Vagina (tissue), 2 donors: ENCODE results near the gene CDC45. TPM values are rescaled to one million over a fixed set of nuclear protein-coding genes. Genes with fewer than 3 reads are reported as not detected.

Experiments
- DNase-seq, 2 donors: peaks; one replicate each; pipeline ENCODE4 v3.0.0-alpha.2; 2017; ENCODE audit errors: extremely low spot score in 2 of 2
- H3K27ac ChIP-seq: fragments of 200-600 bp; sonication (generic); one replicate; pipeline ENCODE4 v1.5.1; 2019
- H3K27me3 ChIP-seq: fragments of 200-600 bp; sonication (generic); one replicate; pipeline ENCODE4 v1.5.1; 2019
- H3K36me3 ChIP-seq, 2 donors: fragments of 200-600 bp; sonication (generic); one replicate each; pipeline ENCODE4 v1.5.1; 2017 to 2019
- H3K4me1 ChIP-seq: fragments of 200-600 bp; sonication (generic); one replicate; pipeline ENCODE4 v1.5.1; 2019
- H3K4me3 ChIP-seq, 2 donors: fragments of 200-600 bp; sonication (generic); 1 replicate in 1 of 2; 2 replicates in 1 of 2; pipeline ENCODE4 v1.5.1; 2016 to 2019
- H3K9me3 ChIP-seq: fragments of 200-600 bp; sonication (generic); one replicate; pipeline ENCODE4 v1.5.1; 2019
- POLR2A ChIP-seq, 2 donors: fragments of 450-650 bp; IDR thresholded peaks; one replicate each; pipeline ENCODE4 v1.6.1; 2017; ENCODE audit warnings: antibody characterized with exemption in 2 of 2, mild to moderate bottlenecking in 2 of 2, moderate library complexity in 2 of 2
- POLR2AphosphoS5 ChIP-seq, 2 donors: sonication (generic); formaldehyde crosslinking; IDR thresholded peaks; one replicate each; pipeline ENCODE4 v1.9.0; 2017; ENCODE audit warnings: antibody characterized with exemption in 2 of 2, mild to moderate bottlenecking in 2 of 2, low read depth in 1 of 2; ENCODE audit not compliant: insufficient read depth in 1 of 2
- intact Hi-C: fragments of 100-400 bp; cut with DNase I; formaldehyde crosslinking; loops from one replicate; pipeline ENCODE4 v1.15.1; 2023
- total RNA-seq: library from RNA; depleted of rRNA; stranded (reverse); fragments of >200 nt; gene quantifications from one replicate; pipeline ENCODE4 v1.2.3, GENCODE V29; 2016
- TF ChIP-seq, protein P1 (sequence below), 3 experiments: fragments of 450-650 bp in 2 of 3; fragments of 200-600 bp in 1 of 3; sonication (generic) in 1 of 3; IDR thresholded peaks; one replicate each; pipeline ENCODE4 v1.5.1; 2017 to 2019; ENCODE audit warnings: antibody characterized with exemption in 3 of 3, mild to moderate bottlenecking in 2 of 3, moderate library complexity in 2 of 3

Gene CDC45
- total RNA-seq, 1 donor from 2014 or later, result 0.74 TPM

DNA sequence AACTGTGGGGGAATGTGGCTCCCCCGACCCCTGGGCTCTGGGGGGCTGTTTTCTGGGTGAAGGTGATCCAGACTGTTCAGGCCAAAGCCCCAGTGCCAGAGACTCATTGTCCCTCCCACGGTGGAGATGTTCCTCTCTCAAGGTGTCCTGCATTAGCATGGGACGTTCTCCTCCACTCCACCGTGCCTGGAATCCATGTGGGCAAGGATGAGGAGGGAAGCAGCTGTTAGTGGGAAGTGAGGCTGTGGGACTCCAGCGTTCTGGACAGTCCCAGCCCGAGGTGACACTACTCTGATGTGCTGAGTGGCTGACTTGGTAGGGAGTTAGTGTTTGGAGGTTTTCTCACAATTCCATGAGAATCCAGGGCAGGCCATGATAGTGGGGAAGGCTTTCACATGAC is 75.9 kb downstream of the CDC45 start:
- no peaks in the 10 kb centered on the region for H3K4me1 ChIP-seq
- no peaks in the 10 kb centered on the region for H3K9me3 ChIP-seq
- H3K27ac ChIP-seq, result no peak overlapping the region
- no peaks in the 10 kb centered on the region for H3K27me3 ChIP-seq
- intact Hi-C loops, result no loop called here
- no peak for TF ChIP-seq POLR2AphosphoS5 (IDR thresholded peaks at IDR 0.05; ENCODE audit: insufficient read depth in 1 of 2, low read depth in 1 of 2)
- TF ChIP-seq POLR2A (IDR thresholded peaks at IDR 0.05), result no peak
- TF ChIP-seq, protein P1, sequence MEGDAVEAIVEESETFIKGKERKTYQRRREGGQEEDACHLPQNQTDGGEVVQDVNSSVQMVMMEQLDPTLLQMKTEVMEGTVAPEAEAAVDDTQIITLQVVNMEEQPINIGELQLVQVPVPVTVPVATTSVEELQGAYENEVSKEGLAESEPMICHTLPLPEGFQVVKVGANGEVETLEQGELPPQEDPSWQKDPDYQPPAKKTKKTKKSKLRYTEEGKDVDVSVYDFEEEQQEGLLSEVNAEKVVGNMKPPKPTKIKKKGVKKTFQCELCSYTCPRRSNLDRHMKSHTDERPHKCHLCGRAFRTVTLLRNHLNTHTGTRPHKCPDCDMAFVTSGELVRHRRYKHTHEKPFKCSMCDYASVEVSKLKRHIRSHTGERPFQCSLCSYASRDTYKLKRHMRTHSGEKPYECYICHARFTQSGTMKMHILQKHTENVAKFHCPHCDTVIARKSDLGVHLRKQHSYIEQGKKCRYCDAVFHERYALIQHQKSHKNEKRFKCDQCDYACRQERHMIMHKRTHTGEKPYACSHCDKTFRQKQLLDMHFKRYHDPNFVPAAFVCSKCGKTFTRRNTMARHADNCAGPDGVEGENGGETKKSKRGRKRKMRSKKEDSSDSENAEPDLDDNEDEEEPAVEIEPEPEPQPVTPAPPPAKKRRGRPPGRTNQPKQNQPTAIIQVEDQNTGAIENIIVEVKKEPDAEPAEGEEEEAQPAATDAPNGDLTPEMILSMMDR (IDR thresholded peaks at IDR 0.05), result no peak
- no peaks in the 10 kb centered on the region for H3K36me3 ChIP-seq
- no peak overlapping the region for H3K4me3 ChIP-seq
- DNase-seq, result no peak

GRCh38 chr22:19556963-19557545 is 77.3 kb downstream of the CDC45 start:
- H3K27ac ChIP-seq, result no peak overlapping the region
- H3K27me3 ChIP-seq, result no peaks in the 10 kb centered on the region
- H3K4me1 ChIP-seq, result no peaks in the 10 kb centered on the region
- no peaks in the 10 kb centered on the region for H3K9me3 ChIP-seq
- intact Hi-C loops, result no loop called here
- no peaks in the 10 kb centered on the region for H3K36me3 ChIP-seq
- H3K4me3 ChIP-seq, result no peak overlapping the region
- no peak for DNase-seq
- TF ChIP-seq POLR2A (IDR thresholded peaks at IDR 0.05), result no peak
- TF ChIP-seq, protein P1 (IDR thresholded peaks at IDR 0.05), result no peak
- TF ChIP-seq POLR2AphosphoS5 (IDR thresholded peaks at IDR 0.05; ENCODE audit: insufficient read depth in 1 of 2, low read depth in 1 of 2), result no peak

DNA sequence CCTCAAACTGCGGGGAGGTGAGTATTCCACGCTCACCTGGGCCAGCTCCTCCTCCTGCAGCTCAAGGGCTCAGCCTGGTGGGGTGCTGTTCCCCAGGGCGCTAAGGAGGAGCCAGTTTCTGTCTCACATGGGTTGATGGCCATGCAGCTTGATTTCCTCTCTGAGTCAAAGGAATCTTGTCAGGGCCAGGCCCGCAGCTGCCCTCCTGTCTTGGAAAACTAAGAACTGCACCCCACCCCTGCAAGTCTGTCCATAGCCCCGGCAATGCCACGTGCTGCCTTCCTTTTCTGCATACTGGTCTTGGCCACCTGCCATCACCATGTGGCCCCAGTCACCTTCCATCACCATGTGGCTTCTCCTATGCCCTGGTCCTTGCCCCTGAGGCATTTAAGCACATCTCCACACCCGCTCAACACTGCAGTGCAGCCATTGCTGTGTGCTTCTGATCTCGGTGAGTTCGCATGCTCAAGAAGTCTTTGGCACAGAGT is 79.6 kb downstream of the CDC45 start:
- Histone ChIP-seq H3K4me1 (no peaks in the 10 kb centered on the region), H3K9me3 (no peaks in the 10 kb centered on the region), H3K36me3 (no peaks in the 10 kb centered on the region), H3K4me3 (no peak overlapping the region), H3K27ac (no peak overlapping the region), H3K27me3 (no peaks in the 10 kb centered on the region)
- no peak for TF ChIP-seq POLR2A (IDR thresholded peaks at IDR 0.05)
- TF ChIP-seq POLR2AphosphoS5 (IDR thresholded peaks at IDR 0.05; ENCODE audit: insufficient read depth in 1 of 2, low read depth in 1 of 2), result no peak
- TF ChIP-seq, protein P1 (IDR thresholded peaks at IDR 0.05), result no peak
- intact Hi-C loops, result no loop called here
- DNase-seq, result no peak

DNA sequence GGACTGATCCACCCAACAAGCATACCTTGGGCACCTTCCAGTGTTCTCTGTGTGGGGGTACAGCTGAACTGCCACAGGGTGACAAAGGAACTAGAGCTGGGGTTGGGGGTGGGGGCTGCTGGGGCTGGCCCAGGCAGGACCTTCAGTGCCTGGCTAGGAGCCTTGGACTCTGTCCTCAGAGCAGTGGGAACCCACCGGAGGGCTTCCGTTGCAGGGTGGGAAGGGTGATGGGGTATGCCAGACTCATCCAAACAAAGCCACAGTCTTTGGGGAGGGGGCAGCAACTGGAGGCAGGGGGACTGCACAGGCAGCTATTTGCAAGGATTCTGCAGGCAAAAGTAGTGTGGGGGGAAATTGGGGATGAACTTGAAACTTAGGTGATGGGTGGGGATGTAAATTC is 80.2 kb downstream of the CDC45 start:
- no peak overlapping the region for H3K27ac ChIP-seq
- H3K36me3 ChIP-seq, result no peaks in the 10 kb centered on the region
- TF ChIP-seq POLR2AphosphoS5 (IDR thresholded peaks at IDR 0.05; ENCODE audit: insufficient read depth in 1 of 2, low read depth in 1 of 2), result no peak
- TF ChIP-seq POLR2A (IDR thresholded peaks at IDR 0.05), result no peak
- TF ChIP-seq, protein P1 (IDR thresholded peaks at IDR 0.05), result no peak
- no peaks in the 10 kb centered on the region for H3K9me3 ChIP-seq
- no peak overlapping the region for H3K4me3 ChIP-seq
- intact Hi-C loops, result no loop called here
- no peaks in the 10 kb centered on the region for H3K27me3 ChIP-seq
- no peak for DNase-seq
- no peaks in the 10 kb centered on the region for H3K4me1 ChIP-seq
